ENCODE results near the gene OTP.

Gene OTP

GRCh38 chr5:77637998-77638762, at the start of gene OTP:
OTP (minus strand) TSS chr5:77638713; CDS start chr5:77638549, 164 bp downstream.
- no peak for DNase-seq

- no peak for DNase-seq
Observed at GRCh38 chr5:77683171-77683732, 44.7 kb upstream of the OTP start.

- no peak for DNase-seq
Observed at GRCh38 chr5:77670526-77670925, 32.0 kb upstream of the OTP start.

GRCh38 chr5:77669677-77670076, 31.2 kb upstream of the OTP start:
- DNase-seq, result no peak

DNA sequence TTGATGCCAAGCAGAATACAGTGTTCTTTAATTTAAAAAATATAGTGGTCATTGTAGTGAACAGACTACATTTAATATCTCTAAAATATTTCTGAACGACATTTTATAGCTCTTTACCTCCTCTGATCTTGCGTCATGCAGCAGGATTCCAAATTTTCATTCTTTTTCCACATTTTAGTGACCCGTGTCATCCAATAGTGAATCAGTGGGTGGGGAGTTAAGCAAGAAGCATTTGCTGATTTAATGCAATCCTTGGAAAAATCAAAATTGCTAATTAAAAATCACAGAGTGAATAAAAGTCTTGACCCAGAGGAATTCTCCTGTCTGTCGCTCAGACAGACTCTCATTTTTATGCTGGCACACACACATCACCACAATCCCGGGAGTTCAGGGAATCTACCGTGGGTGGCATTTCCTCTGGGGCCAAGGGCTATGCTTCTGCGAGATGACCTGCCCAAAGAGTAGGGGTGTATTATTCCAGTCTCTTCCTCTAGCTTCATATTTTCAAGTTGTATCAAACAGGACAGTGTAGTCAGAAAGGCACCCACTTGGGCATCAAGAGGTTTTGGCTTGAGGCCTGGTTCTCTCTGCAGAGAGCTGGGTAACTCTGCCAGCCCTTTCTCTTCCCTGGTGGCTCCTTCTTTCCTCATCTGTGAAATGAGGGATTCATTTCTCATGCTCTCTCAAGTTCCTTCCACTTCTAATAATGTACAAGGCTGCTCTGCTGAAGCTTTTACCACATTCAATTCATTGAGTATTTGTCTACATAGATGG, 24.8 kb upstream of the OTP start:
- DNase-seq, result peak; percentile 20

DNA sequence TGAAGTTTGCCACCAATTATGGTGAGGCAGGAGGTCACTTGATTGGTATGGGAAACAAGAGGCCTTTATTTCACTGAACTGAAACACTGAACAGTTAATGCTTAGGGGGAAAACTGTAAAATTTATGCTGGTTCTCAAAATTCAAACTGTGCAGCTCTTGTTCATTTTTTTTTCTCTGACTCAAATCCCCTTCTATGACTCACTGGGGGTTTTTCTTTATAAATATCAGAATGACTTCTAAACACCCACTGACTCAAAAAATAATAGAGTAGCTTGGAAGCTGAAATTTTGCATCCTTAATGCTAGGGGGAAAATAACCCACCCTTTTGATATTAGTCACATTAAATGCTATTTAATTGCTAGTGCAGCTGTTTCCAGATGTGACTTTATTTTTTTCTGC, 24.1 kb upstream of the OTP start:
- DNase-seq, result no peak

DNA sequence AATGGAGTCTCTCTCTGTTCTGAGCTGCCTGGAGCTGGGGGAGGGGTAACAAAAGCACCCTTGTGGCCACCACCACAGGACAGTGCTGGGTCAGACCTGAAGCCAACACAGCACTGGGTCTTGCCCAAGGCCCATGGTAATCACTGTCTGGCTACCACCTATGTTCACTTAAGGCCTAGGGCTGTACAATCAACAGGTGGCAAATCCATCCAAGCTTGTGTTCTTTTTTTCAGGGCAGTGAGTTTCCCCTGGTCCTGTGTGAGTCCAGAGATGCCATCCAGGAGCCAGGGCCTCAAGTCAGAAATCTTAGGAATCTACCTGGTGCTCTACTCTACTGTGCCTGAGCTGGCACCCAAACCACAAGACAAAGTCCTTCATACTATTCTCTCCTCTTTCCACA, 20.1 kb upstream of the OTP start:
- no peak for DNase-seq

DNA sequence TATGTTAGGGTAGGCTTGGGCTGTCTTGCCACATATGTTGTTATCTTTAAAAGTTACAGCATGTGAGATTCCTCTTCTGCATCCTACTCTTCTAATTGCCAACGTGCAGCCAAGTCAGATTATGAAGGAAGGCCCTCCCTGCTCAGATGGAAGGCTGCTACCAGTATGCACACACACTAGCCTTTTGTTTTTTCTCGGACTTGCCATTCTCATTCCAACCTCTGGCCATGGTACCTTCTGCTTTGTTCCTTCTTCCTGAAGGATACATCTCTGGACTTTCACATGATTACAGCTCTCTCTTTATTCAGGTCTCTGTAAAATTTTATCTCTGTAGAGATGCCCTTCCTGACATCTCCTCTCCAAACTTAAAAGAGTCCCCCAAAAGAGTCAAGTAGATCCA, 12.8 kb upstream of the OTP start:
- DNase-seq, result no peak

DNA sequence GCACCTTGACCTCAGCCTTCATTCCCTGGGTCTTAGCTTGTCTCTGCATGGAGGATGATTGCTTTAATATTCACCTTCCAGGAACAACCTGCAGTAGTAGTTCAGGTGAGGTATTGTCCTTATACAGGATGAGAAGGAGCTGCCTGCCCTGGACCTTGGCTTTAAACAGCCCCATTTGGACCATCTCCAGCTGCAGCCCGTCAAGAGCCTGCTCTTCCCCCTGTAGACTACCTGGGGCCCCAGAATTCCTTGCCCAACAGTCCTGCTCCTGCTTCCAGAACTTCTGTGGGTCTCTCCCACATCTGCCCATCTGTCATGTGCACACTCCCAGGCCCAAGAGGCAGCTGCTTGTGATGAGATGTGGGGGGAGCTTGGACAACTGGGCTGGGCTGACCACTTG, 12.2 kb upstream of the OTP start:
- no peak for DNase-seq

- DNase-seq, result no peak
Observed at GRCh38 chr5:77649776-77650175, 11.3 kb upstream of the OTP start.

GRCh38 chr5:77645995-77646639, 7.6 kb upstream of the OTP start:
- no peak for DNase-seq

GRCh38 chr5:77645158-77645994, 6.9 kb upstream of the OTP start:
- no peak for DNase-seq

DNA sequence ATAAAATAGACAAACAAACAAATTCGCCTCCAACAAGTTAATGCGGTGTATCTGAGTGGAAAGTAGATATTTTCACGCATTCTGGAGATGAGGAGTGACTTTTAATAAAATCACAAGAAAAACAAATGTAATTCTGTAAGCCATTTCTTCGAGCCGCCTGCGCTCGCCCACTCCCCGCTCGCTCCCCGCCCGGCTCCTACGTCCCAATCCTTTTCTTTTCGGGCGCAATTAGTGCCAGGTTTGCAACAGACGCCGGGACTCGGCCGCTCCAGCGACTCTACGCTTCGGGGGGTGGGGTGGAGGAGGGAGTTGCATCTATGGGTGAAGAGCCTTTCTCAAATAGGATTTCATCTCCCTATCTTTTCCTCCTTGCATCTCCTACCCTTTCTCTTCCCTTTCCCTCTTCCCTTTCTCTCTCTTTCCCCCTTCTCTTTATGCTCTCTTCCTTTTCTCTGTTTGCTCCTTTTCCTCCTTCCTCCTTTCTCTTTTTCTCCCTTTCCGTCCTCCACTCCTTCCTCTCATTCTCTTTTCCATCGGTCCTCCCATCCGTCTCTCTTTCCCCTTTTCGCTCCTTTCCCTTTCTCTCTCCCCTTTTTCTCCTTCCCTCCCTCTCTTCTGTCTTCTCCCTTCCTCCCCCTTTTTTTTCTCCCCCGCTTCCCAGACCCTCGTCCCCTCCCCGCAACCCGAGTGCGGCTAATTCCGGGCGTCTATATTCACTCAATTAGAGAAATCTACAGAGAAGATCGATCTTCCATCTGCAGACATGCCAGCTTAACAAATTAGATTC, 6.1 kb upstream of the OTP start:
- peak; percentile 15 for DNase-seq

DNA sequence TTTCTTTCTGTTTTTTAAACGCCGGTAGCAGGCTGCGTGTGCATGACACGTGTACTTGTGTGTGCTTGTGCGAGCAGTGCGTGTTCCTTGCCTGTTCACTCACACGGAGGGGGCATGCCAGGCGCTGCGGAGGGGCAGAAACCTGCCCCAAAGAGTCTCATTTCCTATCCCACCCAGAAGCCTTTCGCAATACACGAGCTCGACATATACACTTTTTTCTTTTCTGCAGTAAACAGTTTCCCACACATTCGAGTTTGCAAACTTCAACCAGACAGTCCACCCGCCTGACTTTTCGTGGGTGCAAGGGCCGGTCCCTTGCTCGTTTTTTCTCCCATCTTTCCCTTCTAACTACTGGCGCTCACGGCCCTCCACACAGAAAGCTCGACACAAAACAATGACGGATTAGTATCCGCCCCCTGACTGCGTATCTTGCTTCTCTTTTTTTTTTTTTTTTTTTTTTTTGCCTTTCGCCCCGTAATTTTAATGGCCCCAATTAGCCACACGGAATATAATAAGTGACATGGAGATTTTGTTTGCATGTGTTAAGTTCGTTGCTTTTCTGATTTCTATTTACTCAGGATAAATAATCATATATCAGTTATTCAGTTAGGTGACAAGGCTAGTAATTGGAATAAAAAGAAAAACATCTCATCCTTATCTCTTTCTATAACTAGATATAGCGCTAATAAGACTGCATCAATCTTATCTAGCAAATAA, 5.3 kb upstream of the OTP start:
- no peak for DNase-seq

- no peak for DNase-seq
Observed at GRCh38 chr5:77642738-77643653, 4.5 kb upstream of the OTP start.

- no peak for DNase-seq
Observed at GRCh38 chr5:77641963-77642737, 3.6 kb upstream of the OTP start.

DNA sequence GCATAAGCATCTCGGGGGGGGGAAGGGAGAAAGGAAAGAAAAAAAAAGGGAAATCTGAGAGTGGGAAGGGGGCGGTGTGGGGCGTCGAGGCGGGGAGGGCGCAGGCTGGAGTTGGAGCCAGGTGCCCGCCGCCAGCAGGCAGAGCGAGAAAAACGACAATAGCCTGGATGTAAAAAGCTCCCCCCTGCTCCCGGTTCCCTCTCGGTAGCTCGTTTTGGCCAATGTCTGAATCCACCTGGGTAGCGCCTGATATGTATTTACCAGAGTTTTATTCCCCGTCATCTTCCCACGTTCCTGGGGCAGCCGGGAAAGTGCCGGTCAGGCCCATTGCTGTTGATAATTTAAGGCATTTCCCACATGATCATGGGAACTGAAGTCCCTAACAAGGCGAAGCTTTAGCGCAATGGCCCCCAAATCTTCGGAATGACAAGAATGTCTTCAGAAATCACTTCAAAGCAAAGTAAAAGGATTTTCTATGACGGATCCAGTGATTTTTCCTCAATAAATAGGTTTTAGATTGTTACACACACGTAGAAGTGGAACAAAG, 3.0 kb upstream of the OTP start:
- no peak for DNase-seq

- no peak for DNase-seq
Observed at GRCh38 chr5:77640589-77641396, 2.3 kb upstream of the OTP start.
